Neutrophil (primary cell): ENCODE measurements around the gene FAM25A.
"Not testable (repeated sequence)": the region's sequence is repeated elsewhere in the genome, so short reads cannot be mapped to it uniquely, and the experiment has no call there.

Experiments
- H3K27ac ChIP-seq: fragments of 200-600 bp; sonication (generic); 2 replicates; pipeline ENCODE4 v1.5.1; 2016; ENCODE audit warnings: mild to moderate bottlenecking, moderate library complexity
- H3K27me3 ChIP-seq: fragments of 200-600 bp; sonication (generic); 2 replicates; pipeline ENCODE4 v1.6.0; 2016; ENCODE audit warnings: mild to moderate bottlenecking
- H3K36me3 ChIP-seq: fragments of 200-600 bp; sonication (generic); 2 replicates; pipeline ENCODE4 v1.5.1; 2017
- H3K4me1 ChIP-seq, 2 experiments: fragments of 200-600 bp in 1 of 2; sonication (generic) in 1 of 2; 1 replicate in 1 of 2; 2 replicates in 1 of 2; pipeline versions ENCODE4 v1.5.1 to v1.6.1; 2013 to 2016; ENCODE audit warnings: low read depth in 1 of 2, low read length in 1 of 2, mild to moderate bottlenecking in 1 of 2, moderate library complexity in 1 of 2; ENCODE audit not compliant: control insufficient read depth in 1 of 2, insufficient read depth in 1 of 2
- H3K4me3 ChIP-seq, 2 experiments: fragments of 200-600 bp in 1 of 2; sonication (generic) in 1 of 2; 1 replicate in 1 of 2; 2 replicates in 1 of 2; pipeline ENCODE4 v1.5.1; 2013 to 2016; ENCODE audit warnings: low read depth in 1 of 2, low read length in 1 of 2, mild to moderate bottlenecking in 1 of 2, moderate library complexity in 1 of 2
- H3K9me3 ChIP-seq: fragments of 200-600 bp; sonication (generic); 2 replicates; pipeline ENCODE4 v1.5.1; 2016
- CTCF ChIP-seq: fragments of 200-600 bp; sonication (generic); IDR thresholded peaks from 2 replicates; pipeline ENCODE4 v1.5.1; 2016; ENCODE audit warnings: antibody characterized with exemption

The FAM25A gene

GRCh38 chr10:87019066-87019465, 1.0 kb upstream of the FAM25A start:
- not testable (repeated sequence) for H3K27ac ChIP-seq, H3K36me3 ChIP-seq, H3K4me1 ChIP-seq, H3K4me3 ChIP-seq, H3K27me3 ChIP-seq, H3K9me3 ChIP-seq

- not testable (repeated sequence) for H3K27ac ChIP-seq, H3K27me3 ChIP-seq
Measured at GRCh38 chr10:87019504-87019903, 590 bp upstream of the FAM25A start.

GRCh38 chr10:87025285-87025958, 5.3 kb downstream of the FAM25A start:
- not testable (repeated sequence) for H3K27ac ChIP-seq, H3K27me3 ChIP-seq, H3K4me1 ChIP-seq, H3K4me3 ChIP-seq, H3K36me3 ChIP-seq, H3K9me3 ChIP-seq

More at GRCh38 chr10:87019504-87019903, 590 bp upstream of the FAM25A start:
- not testable (repeated sequence) for H3K9me3 ChIP-seq, H3K36me3 ChIP-seq, H3K4me1 ChIP-seq, H3K4me3 ChIP-seq

- H3K36me3 ChIP-seq, H3K9me3 ChIP-seq, H3K4me1 ChIP-seq, H3K27me3 ChIP-seq, H3K4me3 ChIP-seq, H3K27ac ChIP-seq: not testable (repeated sequence)
Measured at GRCh38 chr10:87026747-87027508, 6.8 kb downstream of the FAM25A start.

GRCh38 chr10:87030419-87030818, 10.3 kb downstream of the FAM25A start:
- H3K27me3 ChIP-seq, H3K36me3 ChIP-seq, H3K4me3 ChIP-seq, H3K4me1 ChIP-seq, H3K9me3 ChIP-seq, H3K27ac ChIP-seq: not testable (repeated sequence)

- Histone ChIP-seq H3K27me3 (no peaks in the 10 kb centered on the region), H3K9me3 (no peaks in the 10 kb centered on the region), H3K36me3 (no peaks in the 10 kb centered on the region), H3K27ac (no peak overlapping the region), H3K4me1 (no peaks in the 10 kb centered on the region), H3K4me3 (no peak overlapping the region)
- no peak for TF ChIP-seq CTCF
Measured at GRCh38 chr10:87030912-87031635, 11.0 kb downstream of the FAM25A start.

- Histone ChIP-seq H3K4me1 (no peaks in the 10 kb centered on the region), H3K4me3 (no peak overlapping the region), H3K27me3 (no peaks in the 10 kb centered on the region), H3K36me3 (no peaks in the 10 kb centered on the region), H3K9me3 (no peaks in the 10 kb centered on the region), H3K27ac (no peak overlapping the region)
- no peak for TF ChIP-seq CTCF
Measured at GRCh38 chr10:87036623-87037022, 16.5 kb downstream of the FAM25A start.

GRCh38 chr10:87038286-87038717, 18.2 kb downstream of the FAM25A start:
- TF ChIP-seq CTCF = no peak
- Histone ChIP-seq H3K4me3 (no peak overlapping the region), H3K27me3 (no peaks in the 10 kb centered on the region), H3K9me3 (no peaks in the 10 kb centered on the region), H3K27ac (no peak overlapping the region), H3K4me1 (no peaks in the 10 kb centered on the region), H3K36me3 (no peaks in the 10 kb centered on the region)
